Left ventricle myocardium inferior (tissue), 1 donor: Measurements from ENCODE around the gene ANO7. TPM values are rescaled to one million over a fixed set of nuclear protein-coding genes. Genes with fewer than 3 reads are reported as not detected.

Source experiments
- DNase-seq: peaks from one replicate; pipeline ENCODE4 v3.0.0-alpha.2; 2020
- H3K27ac ChIP-seq: fragments of 200-600 bp; replicated peaks from 2 replicates; pipeline ENCODE4 v1.8.0; 2021
- H3K27me3 ChIP-seq: fragments of 200-600 bp; 2 replicates; pipeline ENCODE4 v1.8.0; 2021; ENCODE audit warnings: low read depth
- H3K36me3 ChIP-seq: fragments of 200-600 bp; 2 replicates; pipeline ENCODE4 v1.8.0; 2021
- H3K4me1 ChIP-seq: fragments of 200-600 bp; 2 replicates; pipeline ENCODE4 v1.8.0; 2021
- H3K4me3 ChIP-seq: fragments of 200-600 bp; 2 replicates; pipeline ENCODE4 v1.8.0; 2021; ENCODE audit warnings: mild to moderate bottlenecking, moderate library complexity
- H3K9me3 ChIP-seq: fragments of 200-600 bp; replicated peaks from 2 replicates; pipeline ENCODE4 v1.8.0; 2021
- CTCF ChIP-seq: fragments of 200-600 bp; IDR thresholded peaks from 2 replicates; pipeline ENCODE4 v1.8.0; 2021; ENCODE audit warnings: antibody characterized with exemption, mild to moderate bottlenecking, borderline replicate concordance
- intact Hi-C: fragments of 100-400 bp; cut with micrococcal nuclease; formaldehyde crosslinking; loops from one replicate; pipeline ENCODE4 v1.11.0; 2022
- total RNA-seq: library from RNA; stranded (reverse); fragmentation: NEBNext Ultra II Directional; extraction: Animal tissue kit (Norgen Biotek cat#: 25700); gene quantifications from one replicate; pipeline ENCODE4 v1.2.1, GENCODE V29; 2021
- donor health status: DM: no; HTN: yes; CAD: no; lungs with severe emphysema.

ANO7 gene
- total RNA-seq, 1 donor from 2014 or later, result 0.80 TPM

GRCh38 chr2:241159116-241159515, 29.4 kb upstream of the ANO7 start:
- no peak overlapping the region for H3K27ac ChIP-seq
- no peaks in the 10 kb centered on the region for H3K9me3 ChIP-seq
- no peak for TF ChIP-seq CTCF
- H3K4me1 ChIP-seq, result peaks cover 22% of the 10 kb centered on the region
- H3K27me3 ChIP-seq, result no peaks in the 10 kb centered on the region
- peaks cover 66% of the 10 kb centered on the region for H3K36me3 ChIP-seq
- DNase-seq, result no peak
- intact Hi-C loops, result no loop called here
- H3K4me3 ChIP-seq, result no peak overlapping the region

- intact Hi-C loops, result no loop called here
- Histone ChIP-seq H3K27me3 (no peaks in the 10 kb centered on the region), H3K27ac (no peak overlapping the region)
Observed at GRCh38 chr2:241160318-241160717, 28.2 kb upstream of the ANO7 start.

GRCh38 chr2:241161646-241162281, 26.7 kb upstream of the ANO7 start:
- intact Hi-C loops, result no loop called here
- DNase-seq, result peak; percentile 80
- H3K4me1 ChIP-seq, result peaks cover 22% of the 10 kb centered on the region
- peak overlapping the region; percentile 24 for H3K4me3 ChIP-seq
- peaks cover 74% of the 10 kb centered on the region for H3K36me3 ChIP-seq
- no peaks in the 10 kb centered on the region for H3K27me3 ChIP-seq
- H3K27ac ChIP-seq, result peak overlapping the region; percentile 88
- no peak for TF ChIP-seq CTCF
- no peaks in the 10 kb centered on the region for H3K9me3 ChIP-seq

More at GRCh38 chr2:241160318-241160717, 28.2 kb upstream of the ANO7 start:
- Histone ChIP-seq H3K4me3 (no peak overlapping the region), H3K36me3 (peaks cover 69% of the 10 kb centered on the region), H3K4me1 (peaks cover 22% of the 10 kb centered on the region), H3K9me3 (no peaks in the 10 kb centered on the region)
- no peak for DNase-seq
- no peak for TF ChIP-seq CTCF

DNA sequence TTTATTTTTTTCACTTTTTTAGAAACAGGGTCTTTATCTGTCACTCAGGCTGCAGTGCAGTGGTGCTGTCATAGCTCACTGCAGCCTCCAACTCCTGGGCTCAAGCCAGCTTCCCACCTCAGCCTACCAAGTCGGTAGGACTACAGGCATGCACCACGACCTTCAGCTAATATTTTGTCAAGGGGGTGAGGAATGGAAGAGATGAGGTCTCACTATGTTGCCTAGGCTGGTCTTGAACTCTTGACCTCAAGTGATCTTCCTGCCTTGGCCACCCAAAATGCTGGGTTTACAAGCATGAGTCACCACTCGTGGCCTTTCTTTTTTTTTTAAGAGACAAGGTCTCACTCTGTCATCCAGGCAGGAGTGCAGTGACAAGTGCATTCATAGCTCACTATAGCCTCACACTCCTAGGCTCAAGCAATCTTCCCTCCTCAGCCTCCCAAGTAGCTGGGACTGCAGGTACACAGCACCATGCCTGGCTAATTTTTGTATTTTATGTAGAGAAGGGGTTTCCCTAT, 24.8 kb upstream of the ANO7 start:
- no peak for DNase-seq
- TF ChIP-seq CTCF, result no peak
- H3K27ac ChIP-seq, result no peak overlapping the region
- intact Hi-C loops, result no loop called here
- no peaks in the 10 kb centered on the region for H3K27me3 ChIP-seq
- peaks cover 22% of the 10 kb centered on the region for H3K4me1 ChIP-seq
- no peaks in the 10 kb centered on the region for H3K9me3 ChIP-seq
- no peak overlapping the region for H3K4me3 ChIP-seq
- peaks cover 78% of the 10 kb centered on the region for H3K36me3 ChIP-seq

- H3K4me3 ChIP-seq, result no peak overlapping the region
- TF ChIP-seq CTCF, result no peak
- intact Hi-C loops, result no loop called here
- H3K27ac ChIP-seq, result no peak overlapping the region
- DNase-seq, result no peak
- peaks cover 26% of the 10 kb centered on the region for H3K9me3 ChIP-seq
- no peaks in the 10 kb centered on the region for H3K4me1 ChIP-seq
- peaks cover 98% of the 10 kb centered on the region for H3K36me3 ChIP-seq
- H3K27me3 ChIP-seq, result no peaks in the 10 kb centered on the region
Observed at GRCh38 chr2:241168366-241168765, 20.1 kb upstream of the ANO7 start.
